Adipocyte (in vitro differentiated cells): ENCODE results near the gene OCA2.

Experiments
- DNase-seq: peaks from one replicate; pipeline ENCODE4 v3.0.0-alpha.2; 2015; ENCODE audit warnings: low read depth
- H3K27me3 ChIP-seq: replicated peaks from 2 replicates; pipeline ENCODE4 v1.7.0; 2013; ENCODE audit warnings: mild to moderate bottlenecking, low read length, moderate library complexity; ENCODE audit not compliant: control insufficient read depth, insufficient read depth
- H3K36me3 ChIP-seq: 2 replicates; pipeline ENCODE4 v1.7.0; 2013; ENCODE audit warnings: low read length, mild to moderate bottlenecking, moderate library complexity; ENCODE audit not compliant: control insufficient read depth, insufficient read depth, severe bottlenecking
- H3K4me1 ChIP-seq: 2 replicates; pipeline ENCODE4 v1.7.0; 2013; ENCODE audit warnings: mild to moderate bottlenecking, low read length, moderate library complexity; ENCODE audit not compliant: control insufficient read depth, insufficient read depth
- H3K4me3 ChIP-seq: 2 replicates; pipeline ENCODE4 v1.7.0; 2013; ENCODE audit warnings: mild to moderate bottlenecking, low read length, moderate library complexity
- H3K9ac ChIP-seq: 2 replicates; pipeline ENCODE4 v1.7.0; 2013; ENCODE audit warnings: mild to moderate bottlenecking, low read length, moderate library complexity
- H3K9me3 ChIP-seq: 2 replicates; pipeline ENCODE4 v1.7.0; 2013; ENCODE audit warnings: mild to moderate bottlenecking, low read length, moderate library complexity; ENCODE audit not compliant: control insufficient read depth

The OCA2 gene

DNA sequence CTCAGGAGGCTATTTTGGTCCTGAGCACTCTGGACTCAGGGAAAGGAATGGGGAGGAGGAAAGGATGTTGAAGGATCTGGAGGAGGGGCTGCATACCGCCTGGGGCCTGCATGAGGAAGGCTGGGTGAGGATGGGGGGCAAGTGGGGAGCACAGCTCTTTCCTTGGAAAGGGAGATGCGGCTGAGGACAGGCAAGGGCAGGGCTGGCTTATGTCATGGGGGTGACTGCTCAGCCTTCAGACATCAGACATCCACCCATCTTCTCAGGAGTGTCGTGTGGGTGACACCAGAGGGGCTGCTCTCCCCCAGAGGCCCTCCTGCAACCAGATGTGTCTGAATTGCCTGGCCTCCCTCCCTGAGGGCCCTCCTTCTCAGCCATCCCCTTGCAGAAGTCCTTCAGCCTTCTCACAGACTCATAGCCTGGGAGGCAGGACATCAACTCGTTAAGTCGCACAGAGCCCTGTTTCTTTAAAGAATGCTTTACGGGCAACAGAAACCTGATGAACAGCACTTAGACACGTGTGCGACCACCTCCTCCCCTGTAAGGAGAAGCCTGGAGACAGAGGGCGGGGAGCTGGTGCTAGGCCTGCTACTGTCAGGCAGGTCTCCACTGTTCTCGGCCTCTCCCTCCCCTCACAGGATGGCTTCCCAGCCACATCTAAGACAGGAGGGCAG lies 252.3 kb downstream of the OCA2 start:
- no peak for DNase-seq
- no peaks in the 10 kb centered on the region for H3K27me3 ChIP-seq
- H3K9me3 ChIP-seq, result no peaks in the 10 kb centered on the region
- H3K36me3 ChIP-seq, result no peaks in the 10 kb centered on the region
- H3K4me1 ChIP-seq, result no peaks in the 10 kb centered on the region
- H3K4me3 ChIP-seq, result no peak overlapping the region
- H3K9ac ChIP-seq, result no peak overlapping the region

DNA sequence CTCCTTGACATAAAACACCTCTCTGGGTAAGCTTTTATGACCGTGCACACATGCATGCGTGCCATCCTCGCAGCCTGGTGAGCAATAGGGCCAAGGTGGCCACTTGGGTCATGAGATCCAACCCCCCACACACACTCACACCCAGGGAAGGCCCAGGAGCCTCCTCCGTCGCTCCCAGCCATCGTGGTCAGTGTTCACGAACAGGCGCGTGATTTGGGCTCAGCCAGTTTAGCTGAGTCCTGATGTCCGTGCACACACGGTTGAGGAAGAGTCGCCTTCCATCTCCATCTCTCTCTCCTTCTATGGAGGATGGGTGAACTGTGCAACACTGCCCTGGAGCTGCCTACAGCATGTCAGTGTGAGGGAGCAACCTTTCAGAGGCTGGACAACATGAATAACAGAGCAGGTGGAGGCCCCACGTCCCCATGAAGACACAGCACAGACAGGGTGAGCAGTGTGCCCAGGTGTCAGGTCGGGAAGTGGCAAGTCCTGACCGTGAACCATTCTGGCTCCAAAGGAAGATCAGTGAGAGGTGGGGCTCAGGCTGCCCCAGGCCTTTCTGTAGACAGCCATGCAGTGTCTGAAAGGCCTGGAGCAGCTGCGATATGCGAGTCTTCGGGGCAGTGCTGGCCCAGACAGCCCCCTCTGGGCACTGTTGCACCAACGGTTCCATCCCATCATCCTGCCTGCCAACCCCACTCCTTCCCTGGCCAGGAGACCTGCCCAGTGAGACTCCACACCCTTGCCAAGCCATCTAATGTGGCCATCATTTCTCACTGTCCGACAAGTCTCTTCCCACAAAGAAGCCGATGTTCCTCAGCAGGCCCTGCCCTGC lies 253.4 kb downstream of the OCA2 start:
- no peak for DNase-seq

DNA sequence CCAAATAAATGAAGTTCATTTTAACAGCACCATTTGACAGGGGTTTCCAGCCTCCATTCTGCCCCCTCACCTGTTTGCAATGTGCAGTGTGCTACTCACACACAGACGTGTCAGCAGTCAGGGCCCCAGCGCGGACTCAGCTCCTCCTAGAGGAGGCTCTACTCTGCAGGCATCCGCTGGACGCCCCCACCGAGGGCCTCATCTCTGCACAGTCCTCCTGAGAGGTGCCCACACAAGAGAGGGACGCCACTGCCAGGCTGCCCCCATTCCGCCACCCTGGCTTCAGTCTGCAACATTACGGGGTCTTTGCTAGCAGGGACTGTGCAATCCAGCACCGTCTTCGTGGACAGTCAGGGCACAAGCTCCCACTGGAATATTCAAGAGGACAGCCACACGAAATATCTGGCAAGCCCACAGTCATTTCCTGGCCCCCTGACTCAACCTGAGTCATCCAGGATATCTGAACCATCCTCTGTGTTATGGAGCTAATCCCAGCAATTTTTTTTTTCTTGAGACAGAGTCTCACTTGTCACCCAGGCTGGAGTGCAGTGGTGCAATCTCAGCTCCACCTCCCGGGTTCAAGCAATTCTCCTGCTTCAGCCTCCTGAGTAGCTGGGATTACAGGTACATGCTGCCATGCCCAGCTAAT lies 255.0 kb downstream of the OCA2 start:
- Histone ChIP-seq H3K4me1 (no peaks in the 10 kb centered on the region), H3K9me3 (no peaks in the 10 kb centered on the region), H3K9ac (no peak overlapping the region), H3K4me3 (no peak overlapping the region), H3K36me3 (no peaks in the 10 kb centered on the region), H3K27me3 (no peaks in the 10 kb centered on the region)
- no peak for DNase-seq

More for the DNA sequence above, 253.4 kb downstream of the OCA2 start:
- H3K9me3 ChIP-seq, result no peaks in the 10 kb centered on the region
- H3K4me3 ChIP-seq, result no peak overlapping the region
- H3K36me3 ChIP-seq, result no peaks in the 10 kb centered on the region
- no peak overlapping the region for H3K9ac ChIP-seq
- no peaks in the 10 kb centered on the region for H3K27me3 ChIP-seq
- no peaks in the 10 kb centered on the region for H3K4me1 ChIP-seq

DNA sequence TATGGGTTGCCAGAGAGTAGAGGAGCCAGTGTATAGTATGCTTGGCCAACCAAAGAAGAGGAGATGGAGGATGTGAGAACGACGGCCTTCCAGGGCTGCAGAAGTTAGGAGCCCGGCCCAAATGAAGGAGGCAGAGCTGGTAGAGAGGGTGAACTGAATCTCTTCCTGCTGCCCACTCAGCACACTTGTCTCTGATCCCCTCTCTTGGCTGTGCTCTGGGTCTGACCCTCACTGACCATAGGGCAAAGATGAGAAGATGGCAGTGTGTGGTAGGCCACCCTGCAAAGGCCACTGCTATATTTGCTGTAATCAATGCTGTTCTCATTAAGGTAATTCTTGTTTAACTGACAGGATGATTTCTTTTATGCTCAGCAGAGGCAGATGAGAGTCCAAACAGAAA lies 256.0 kb downstream of the OCA2 start:
- no peaks in the 10 kb centered on the region for H3K9me3 ChIP-seq
- no peaks in the 10 kb centered on the region for H3K4me1 ChIP-seq
- H3K27me3 ChIP-seq, result no peaks in the 10 kb centered on the region
- H3K36me3 ChIP-seq, result no peaks in the 10 kb centered on the region
- no peak overlapping the region for H3K4me3 ChIP-seq
- DNase-seq, result no peak
- H3K9ac ChIP-seq, result no peak overlapping the region

DNA sequence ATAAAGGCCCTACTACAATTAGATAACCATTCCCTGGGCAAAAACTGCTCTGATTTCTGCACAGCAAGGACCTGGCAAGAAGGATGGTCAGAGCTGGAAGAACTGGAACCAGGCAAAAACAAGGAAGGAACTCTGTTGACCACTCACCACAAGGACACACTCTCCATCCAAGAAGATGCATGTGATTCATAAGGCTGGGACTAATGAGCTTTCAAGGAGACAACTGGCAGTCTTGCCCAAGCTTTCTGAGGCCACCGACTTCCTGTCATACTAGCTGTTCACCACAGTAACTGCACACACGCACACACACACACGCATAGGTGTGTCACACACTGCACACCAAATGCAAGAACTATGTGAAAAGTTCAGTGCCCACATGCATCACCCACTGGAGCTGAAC lies 256.6 kb downstream of the OCA2 start:
- Histone ChIP-seq H3K36me3 (no peaks in the 10 kb centered on the region), H3K9ac (no peak overlapping the region), H3K4me3 (no peak overlapping the region), H3K9me3 (no peaks in the 10 kb centered on the region), H3K4me1 (no peaks in the 10 kb centered on the region), H3K27me3 (no peaks in the 10 kb centered on the region)
- DNase-seq, result no peak

DNA sequence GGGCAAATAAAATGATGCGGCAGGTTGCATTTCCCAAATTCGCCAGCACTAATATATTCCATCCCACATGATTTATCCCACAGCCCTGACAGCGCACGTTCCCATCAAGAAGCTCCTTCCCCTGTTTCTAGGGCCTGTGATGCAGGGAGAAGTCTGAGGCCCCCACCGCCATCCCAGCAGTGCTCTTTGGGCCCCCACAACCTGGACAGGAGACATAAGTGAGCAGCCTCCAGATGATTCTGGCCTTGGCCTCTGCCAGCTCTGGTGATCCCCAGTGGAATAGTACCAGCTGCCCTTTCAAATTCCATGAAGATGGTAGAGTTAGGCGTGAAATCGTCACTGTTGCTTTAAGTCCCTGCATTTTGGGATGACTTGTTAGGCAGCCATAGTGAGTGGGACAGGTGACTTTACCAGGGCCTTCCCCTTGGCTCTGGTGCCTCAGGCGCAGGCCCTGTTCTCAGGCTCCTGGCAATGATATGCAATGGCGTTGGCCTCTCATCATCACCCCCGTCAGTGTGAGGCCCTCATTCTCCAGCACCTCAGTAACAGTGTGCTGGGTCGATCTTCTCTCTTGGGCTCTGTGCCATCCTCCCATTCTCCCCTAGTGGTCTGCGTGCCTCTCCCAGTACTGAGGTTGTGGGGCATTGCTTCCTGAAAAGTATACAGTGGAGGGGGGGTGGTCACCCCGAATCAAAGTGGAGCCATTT lies 263.7 kb downstream of the OCA2 start:
- H3K4me1 ChIP-seq, result no peaks in the 10 kb centered on the region

DNA sequence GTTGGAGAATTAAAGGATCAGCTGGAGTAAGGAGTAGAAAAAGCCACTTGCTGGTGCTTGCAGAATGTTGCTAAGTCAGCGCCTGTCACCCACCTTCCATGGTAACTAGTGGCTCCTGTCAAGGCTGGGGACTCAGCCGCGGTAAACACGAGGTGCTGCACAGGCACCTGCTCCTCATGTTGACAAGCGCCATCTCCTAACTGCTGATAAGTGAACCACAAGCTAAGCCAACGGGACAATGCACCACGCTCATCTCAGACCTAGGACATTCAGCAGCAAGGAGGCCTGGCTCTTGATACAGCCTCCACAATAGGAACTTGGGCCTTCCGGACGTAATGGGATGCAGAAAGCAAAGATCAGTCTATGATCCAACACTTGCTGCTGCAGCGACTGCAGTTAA lies 264.4 kb downstream of the OCA2 start:
- H3K36me3 ChIP-seq, result no peaks in the 10 kb centered on the region
- H3K4me1 ChIP-seq, result no peaks in the 10 kb centered on the region
- no peak overlapping the region for H3K4me3 ChIP-seq

More for the DNA sequence above, 263.7 kb downstream of the OCA2 start:
- Histone ChIP-seq H3K36me3 (no peaks in the 10 kb centered on the region), H3K4me3 (no peak overlapping the region), H3K9me3 (no peaks in the 10 kb centered on the region), H3K9ac (no peak overlapping the region), H3K27me3 (no peaks in the 10 kb centered on the region)
- DNase-seq, result no peak

DNA sequence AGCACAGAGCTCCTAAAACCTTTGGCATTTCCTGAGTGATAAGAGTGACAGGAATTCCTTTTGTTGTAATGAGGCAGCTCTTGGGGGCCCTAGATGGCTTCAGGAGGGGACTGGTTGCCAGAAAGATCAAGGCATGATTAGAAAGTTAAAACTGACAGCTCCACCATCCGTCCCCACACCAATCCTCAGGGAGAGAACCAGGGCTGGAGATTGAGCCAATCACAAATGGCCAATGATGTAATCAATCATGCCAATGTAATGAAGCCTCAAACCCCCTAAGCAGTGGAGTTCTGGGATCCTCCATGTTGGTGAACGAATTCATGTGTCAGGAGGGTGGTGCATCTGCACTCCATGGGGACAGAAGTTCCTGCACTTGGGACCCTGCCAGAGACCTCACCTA lies 265.1 kb downstream of the OCA2 start:
- no peaks in the 10 kb centered on the region for H3K36me3 ChIP-seq
- no peaks in the 10 kb centered on the region for H3K27me3 ChIP-seq
- no peak overlapping the region for H3K4me3 ChIP-seq
- H3K9me3 ChIP-seq, result no peaks in the 10 kb centered on the region
- no peak overlapping the region for H3K9ac ChIP-seq
- no peak for DNase-seq
- no peaks in the 10 kb centered on the region for H3K4me1 ChIP-seq

More for the DNA sequence above, 264.4 kb downstream of the OCA2 start:
- no peak overlapping the region for H3K9ac ChIP-seq
- DNase-seq, result no peak
- no peaks in the 10 kb centered on the region for H3K27me3 ChIP-seq
- no peaks in the 10 kb centered on the region for H3K9me3 ChIP-seq

DNA sequence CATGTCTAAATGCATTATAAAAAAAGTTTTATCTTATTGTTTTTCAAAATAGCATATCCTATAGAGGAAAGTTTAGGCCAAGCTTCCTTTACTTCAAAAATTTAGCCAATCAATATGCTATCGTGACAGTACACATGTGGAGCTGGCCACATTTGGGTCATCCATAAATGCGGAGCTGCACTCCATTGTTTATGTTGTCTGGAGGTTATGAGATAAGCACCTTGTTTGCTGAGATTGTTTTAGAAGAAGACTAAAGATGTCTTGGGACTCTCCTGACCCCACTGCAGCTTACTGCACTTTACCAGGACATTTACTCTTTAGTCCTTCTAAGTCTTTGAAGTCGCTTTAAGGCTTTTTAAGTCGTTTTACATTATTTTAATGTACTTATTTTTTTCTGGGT lies 265.9 kb downstream of the OCA2 start:
- no peaks in the 10 kb centered on the region for H3K27me3 ChIP-seq
- H3K4me1 ChIP-seq, result no peaks in the 10 kb centered on the region
- H3K9me3 ChIP-seq, result no peaks in the 10 kb centered on the region
- DNase-seq, result no peak
- H3K4me3 ChIP-seq, result no peak overlapping the region
- H3K36me3 ChIP-seq, result no peaks in the 10 kb centered on the region
- no peak overlapping the region for H3K9ac ChIP-seq

DNA sequence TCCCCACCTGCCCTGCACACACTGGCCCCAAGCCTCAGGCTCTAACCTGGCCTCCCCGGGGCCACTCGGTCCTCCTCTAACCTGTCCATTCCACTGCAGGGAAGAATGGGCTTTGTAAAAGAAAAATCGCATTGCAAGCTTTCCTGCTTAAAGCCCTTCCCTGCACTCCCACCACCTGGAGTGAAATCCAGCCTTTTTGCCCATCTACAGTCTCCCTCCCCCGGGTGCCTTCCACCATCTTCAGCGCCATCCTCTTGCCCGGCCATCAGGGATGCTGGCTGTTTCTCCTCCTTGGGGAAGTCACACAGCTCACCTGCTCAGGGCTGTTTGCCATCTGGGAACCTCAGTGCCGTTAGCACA lies 266.9 kb downstream of the OCA2 start:
- peaks cover 6% of the 10 kb centered on the region for H3K4me1 ChIP-seq
- DNase-seq, result no peak
- H3K9ac ChIP-seq, result no peak overlapping the region
- no peaks in the 10 kb centered on the region for H3K9me3 ChIP-seq
- no peaks in the 10 kb centered on the region for H3K27me3 ChIP-seq
- no peaks in the 10 kb centered on the region for H3K36me3 ChIP-seq
- no peak overlapping the region for H3K4me3 ChIP-seq
